ENCODE measurements around the gene KLF7.

KLF7 gene

GRCh38 chr2:207097278-207097677, 68.5 kb downstream of the KLF7 start:
- no peak for DNase-seq (ENCODE audit: low read depth in 1 of 2, low spot score in 1 of 2)

GRCh38 chr2:207095963-207096362, 69.8 kb downstream of the KLF7 start:
- DNase-seq (ENCODE audit: low read depth in 1 of 2, low spot score in 1 of 2) = no peak

- no peak for DNase-seq (ENCODE audit: low read depth in 1 of 2, low spot score in 1 of 2)
These were observed 72.5 kb downstream of the KLF7 start for GRCh38 chr2:207093234-207093633.

- no peak for DNase-seq (ENCODE audit: low read depth in 1 of 2, low spot score in 1 of 2)
These were observed 72.9 kb downstream of the KLF7 start for GRCh38 chr2:207092818-207093217.

GRCh38 chr2:207091928-207092327, 73.8 kb downstream of the KLF7 start:
- no peak for DNase-seq (ENCODE audit: low read depth in 1 of 2, low spot score in 1 of 2)

- DNase-seq (ENCODE audit: low read depth in 1 of 2, low spot score in 1 of 2) = no peak
These were observed 74.6 kb downstream of the KLF7 start for GRCh38 chr2:207091176-207091575.

- no peak for DNase-seq (ENCODE audit: low read depth in 1 of 2, low spot score in 1 of 2)
These were observed 75.4 kb downstream of the KLF7 start for GRCh38 chr2:207090389-207090788.

GRCh38 chr2:207088839-207089238, 76.9 kb downstream of the KLF7 start:
- DNase-seq (ENCODE audit: low read depth in 1 of 2, low spot score in 1 of 2) = no peak

GRCh38 chr2:207088276-207088675, 77.5 kb downstream of the KLF7 start:
- DNase-seq (ENCODE audit: low read depth in 1 of 2, low spot score in 1 of 2) = no peak

- DNase-seq (ENCODE audit: low read depth in 1 of 2, low spot score in 1 of 2) = no peak
These were observed 78.5 kb downstream of the KLF7 start for GRCh38 chr2:207087046-207087902.

- DNase-seq (ENCODE audit: low read depth in 1 of 2, low spot score in 1 of 2) = no peak
These were observed 79.6 kb downstream of the KLF7 start for GRCh38 chr2:207086136-207086535.

GRCh38 chr2:207085110-207085509, 80.6 kb downstream of the KLF7 start:
- no peak for DNase-seq (ENCODE audit: low read depth in 1 of 2, low spot score in 1 of 2)

- DNase-seq (ENCODE audit: low read depth in 1 of 2, low spot score in 1 of 2) = no peak
These were observed 82.2 kb downstream of the KLF7 start for GRCh38 chr2:207083361-207084110.

GRCh38 chr2:207082619-207083018, 83.1 kb downstream of the KLF7 start:
- DNase-seq (ENCODE audit: low read depth in 1 of 2, low spot score in 1 of 2) = no peak

- DNase-seq (ENCODE audit: low read depth in 1 of 2, low spot score in 1 of 2) = no peak
These were observed 87.5 kb downstream of the KLF7 start for GRCh38 chr2:207078186-207078798.

- no peak for DNase-seq (ENCODE audit: low read depth in 1 of 2, low spot score in 1 of 2)
These were observed 88.5 kb downstream of the KLF7 start for GRCh38 chr2:207077266-207077665.

- no peak for DNase-seq (ENCODE audit: low read depth in 1 of 2, low spot score in 1 of 2)
These were observed 90.3 kb downstream of the KLF7 start for GRCh38 chr2:207075456-207075855.

GRCh38 chr2:207073801-207074678, 91.7 kb downstream of the KLF7 start:
- peak; percentile 9 to 31 for DNase-seq (ENCODE audit: low read depth in 1 of 2, low spot score in 1 of 2)

- DNase-seq (ENCODE audit: low read depth in 1 of 2, low spot score in 1 of 2) = no peak
These were observed 92.3 kb downstream of the KLF7 start for GRCh38 chr2:207073412-207073800.

GRCh38 chr2:207072571-207072970, 93.2 kb downstream of the KLF7 start:
- no peak for DNase-seq (ENCODE audit: low read depth in 1 of 2, low spot score in 1 of 2)

- DNase-seq (ENCODE audit: low read depth in 1 of 2, low spot score in 1 of 2) = no peak
These were observed 93.9 kb downstream of the KLF7 start for GRCh38 chr2:207071820-207072219.

All from activated CD4-positive, alpha-beta T cell treated with anti-CD3 and anti-CD28 coated beads, Interleukin-2, amount 50 U/mL, for 24 hours (primary cell).